SK-MEL-5 (cell line): ENCODE data around the gene CDCP1. TPM values are rescaled to one million over a fixed set of nuclear protein-coding genes. Genes with fewer than 3 reads are reported as not detected.

ENCODE experiments used
- small RNA-seq, 2 experiments: library from RNA; depleted of rRNA; stranded (forward); fragments of <200 nt; gene quantifications; one replicate each; pipeline ENCODE3, GENCODE V24; 2014
- total RNA-seq: library from RNA; depleted of rRNA; stranded (reverse); fragments of >200 nt; shearing (Covaris generic); gene quantifications from 2 replicates; pipeline ENCODE4 v1.2.3, GENCODE V29; 2014; rRNA removed

Gene CDCP1
- total RNA-seq, 1 experiment from 2014 or later, result not detected

Small RNA genes within 50 kb of the gene (small RNA-seq; reads per million reads assigned to genes)
- 0.02 to 0.05 reads per million in 2 experiments for gene RNU5B-3P

Other genes with a start within 250 kb of the CDCP1 start
- gene ZDHHC3, start 170.2 kb downstream of the CDCP1 start, total RNA-seq, result 46.2 and 55.0 TPM in 2 replicates
- gene EXOSC7, start 170.1 kb downstream of the CDCP1 start, total RNA-seq, result 53.7 and 57.8 TPM in 2 replicates
- gene CLEC3B, start 120.1 kb downstream of the CDCP1 start, total RNA-seq, result not detected in 2 replicates
- gene TMEM158, start 79.9 kb upstream of the CDCP1 start, total RNA-seq, result 2.7 and 4.2 TPM in 2 replicates
- 22.3 and 23.4 TPM in 2 replicates for gene LARS2, start 242.2 kb upstream of the CDCP1 start, total RNA-seq